K562 (cell line): ENCODE results near the gene MED16. TPM values are rescaled to one million over a fixed set of nuclear protein-coding genes. Genes with fewer than 3 reads are reported as not detected.

Experiments used
- CBX5 ChIP-seq: IDR thresholded peaks from 2 replicates; pipeline ENCODE4 v1.6.1; 2014; ENCODE audit warnings: low read depth, borderline replicate concordance
- CTCF ChIP-seq, 3 experiments: IDR thresholded peaks in 2 of 3; conservative IDR thresholded peaks in 1 of 3; 2 replicates each; pipeline ENCODE4 v1.5.1; 2011 to 2012; ENCODE audit warnings: low read length in 3 of 3, mild to moderate bottlenecking in 3 of 3, control low read depth in 2 of 3, improper control_type of control experiment in 1 of 3, inconsistent platforms in 1 of 3, low read depth in 1 of 3, mixed read lengths in 1 of 3, moderate library complexity in 1 of 3; ENCODE audit not compliant: insufficient read depth in 2 of 3
- EGR1 ChIP-seq: fragments of 450-650 bp; conservative IDR thresholded peaks from 2 replicates; pipeline ENCODE4 v1.6.1; 2017; ENCODE audit warnings: mild to moderate bottlenecking
- GTF3C2 ChIP-seq: IDR thresholded peaks from 3 replicates; pipeline ENCODE4 v1.6.1; 2011; ENCODE audit warnings: borderline replicate concordance, mild to moderate bottlenecking, moderate library complexity; ENCODE audit not compliant: insufficient read length; ENCODE audit errors: extremely low read depth
- HDAC1 ChIP-seq, 2 experiments: fragments of 450-650 bp; IDR thresholded peaks; 2 replicates each; pipeline ENCODE4 v1.6.1; 2016 to 2017; ENCODE audit warnings: inconsistent platforms in 1 of 2, mild to moderate bottlenecking in 1 of 2, moderate library complexity in 1 of 2
- L3MBTL2 ChIP-seq: fragments of 450-650 bp; IDR thresholded peaks from 2 replicates; pipeline ENCODE4 v1.6.1; 2016; ENCODE audit warnings: mild to moderate bottlenecking, moderate library complexity
- NRF1 ChIP-seq, 2 experiments: fragments of 450-650 bp; IDR thresholded peaks in 1 of 2; conservative IDR thresholded peaks in 1 of 2; 2 replicates each; pipeline ENCODE4 v1.6.1; 2014; ENCODE audit warnings: mild to moderate bottlenecking in 2 of 2
- POLR2A ChIP-seq: fragments of 450-650 bp; conservative IDR thresholded peaks from 2 replicates; pipeline ENCODE4 v1.6.1; 2016
- POLR2G ChIP-seq: fragments of 200-400 bp; formaldehyde crosslinking; IDR thresholded peaks from 2 replicates; pipeline ENCODE4 v1.6.1; 2017; ENCODE audit warnings: low read depth, mild to moderate bottlenecking, antibody characterized with exemption, low read length, moderate library complexity
- THAP7 ChIP-seq: fragments of 250-450 bp; sonication (Bioruptor Pico); IDR thresholded peaks from 2 replicates; pipeline ENCODE4 v1.5.0; 2021
- TOE1 ChIP-seq, 2 experiments: fragments of 450-650 bp in 1 of 2; sonication (generic) in 1 of 2; formaldehyde crosslinking in 1 of 2; IDR thresholded peaks; 2 replicates each; pipeline versions ENCODE4 v1.7.1 to v1.8.0; 2016 to 2022; ENCODE audit warnings: borderline replicate concordance in 2 of 2, mild to moderate bottlenecking in 2 of 2, antibody characterized with exemption in 1 of 2, inconsistent platforms in 1 of 2, low read depth in 1 of 2, missing genetic modification reagents in 1 of 2, moderate library complexity in 1 of 2
- ZBTB7A ChIP-seq: IDR thresholded peaks from 2 replicates; pipeline ENCODE4 v1.6.1; 2011; ENCODE audit warnings: low read depth, mild to moderate bottlenecking, low read length, moderate library complexity, borderline replicate concordance; ENCODE audit not compliant: control insufficient read depth
- ZC3H4 ChIP-seq: sonication (generic); formaldehyde crosslinking; IDR thresholded peaks from 2 replicates; pipeline ENCODE4 v1.9.0; 2021; ENCODE audit warnings: missing genetic modification reagents, borderline replicate concordance
- ZEB2 ChIP-seq: fragments of 450-650 bp; IDR thresholded peaks from 2 replicates; pipeline ENCODE4 v1.6.1; 2016
- ZFX ChIP-seq: sonication (generic); formaldehyde crosslinking; IDR thresholded peaks from 2 replicates; pipeline ENCODE4 v1.8.0; 2022; ENCODE audit warnings: mild to moderate bottlenecking, missing genetic modification reagents, moderate library complexity
- ZNF184 ChIP-seq: sonication (generic); formaldehyde crosslinking; IDR thresholded peaks from 2 replicates; pipeline ENCODE4 v1.5.0; 2020; ENCODE audit warnings: missing genetic modification reagents
- ZNF511 ChIP-seq: sonication (generic); formaldehyde crosslinking; IDR thresholded peaks from 2 replicates; pipeline ENCODE4 v1.8.0; 2022; ENCODE audit warnings: mild to moderate bottlenecking, missing genetic modification reagents
- polyA plus RNA-seq, 8 experiments: library from polyadenylated mRNA; depleted of rRNA in 4 of 8; stranded (reverse) in 5 of 8; unstranded in 3 of 8; fragments of >200 nt; fragmentation: Nextera tagmentation in 2 of 8; fragmentation: Illumina TruSeq in 1 of 8; extraction: Ambion mirVana in 2 of 8; extraction: Trizol in 1 of 8; gene quantifications; 2 replicates each; pipeline versions ENCODE4 v1.2.1 to v1.2.3, GENCODE V29; 2011 to 2014; ENCODE audit warnings: inconsistent platforms in 1 of 8, missing spikeins in 1 of 8
- total RNA-seq, 7 experiments: library from RNA; depleted of rRNA in 6 of 7; stranded (reverse); fragments of >200 nt in 6 of 7; fragmentation: Illumina TruSeq in 2 of 7; extraction: Trizol in 2 of 7; gene quantifications; 2 replicates each; pipeline versions ENCODE4 v1.2.1 to v1.2.3, GENCODE V29; 2011 to 2021; ENCODE audit warnings: low replicate concordance in 1 of 7

Gene MED16
- total and polyA plus RNA-seq, 9 of the 15 experiments (the other 6 are each of a cell fraction or from before 2014, with no cell fraction given) = 0.89 to 59.9 (median 8.6) TPM

GRCh38 chr19:924553-925086 is 31.6 kb upstream of the MED16 start (continued):
- TF ChIP-seq GTF3C2 (peak; percentile 38), ZNF511 (CRISPR knock-in tag) (peak; percentile 55; the same call in 1 of the 2 replicates), ZNF184 (CRISPR knock-in tag) (peak; percentile 90), ZBTB7A (peak; percentile 77), ZFX (peak; percentile 69), ZEB2 (peak; percentile 63), L3MBTL2 (0 out of 2 replicates have a peak, but pooled peaks have one; percentile 86), CBX5 (peak; percentile 46; the same call in 1 of the 2 replicates), EGR1 (peak; percentile 88), NRF1 (conservative IDR thresholded peaks at IDR 0.05 in 1 of 2, IDR thresholded peaks at IDR 0.05 in 1 of 2) (peak; percentile 46 to 53; a peak in 3 of 4 replicates), CTCF (IDR thresholded peaks at IDR 0.05 in 2 of 3, conservative IDR thresholded peaks at IDR 0.05 in 1 of 3; ENCODE audit: insufficient read depth in 2 of 3, low read depth in 1 of 3, low read length in 3 of 3) (no peak), HDAC1 (IDR thresholded peaks at IDR 0.05) (peak in 1 of 2 experiments; percentile 82; a peak in 1 of 4 replicates), TOE1 (IDR thresholded peaks at IDR 0.05; ENCODE audit: borderline replicate concordance) (no peak), TOE1 (CRISPR knock-in tag; IDR thresholded peaks at IDR 0.05; ENCODE audit: borderline replicate concordance, low read depth) (peak; percentile 14; the same call in 1 of the 2 replicates), ZC3H4 (peak; percentile 64; the same call in 1 of the 2 replicates), THAP7 (CRISPR knock-in tag) (no peak), POLR2G (no peak), POLR2A (0 out of 2 replicates have a peak, but pooled peaks have one; percentile 45)
